Measurements from ENCODE around the gene KPNB1. TPM values are rescaled to one million over a fixed set of nuclear protein-coding genes. Genes with fewer than 3 reads are reported as not detected.

The KPNB1 gene
- total RNA-seq, 1 experiment from 2014 or later = 237 TPM

GRCh38 chr17:47728214-47728877, 78.6 kb downstream of the KPNB1 start:
- DNase-seq (ENCODE audit: low read depth) = no peak

DNA sequence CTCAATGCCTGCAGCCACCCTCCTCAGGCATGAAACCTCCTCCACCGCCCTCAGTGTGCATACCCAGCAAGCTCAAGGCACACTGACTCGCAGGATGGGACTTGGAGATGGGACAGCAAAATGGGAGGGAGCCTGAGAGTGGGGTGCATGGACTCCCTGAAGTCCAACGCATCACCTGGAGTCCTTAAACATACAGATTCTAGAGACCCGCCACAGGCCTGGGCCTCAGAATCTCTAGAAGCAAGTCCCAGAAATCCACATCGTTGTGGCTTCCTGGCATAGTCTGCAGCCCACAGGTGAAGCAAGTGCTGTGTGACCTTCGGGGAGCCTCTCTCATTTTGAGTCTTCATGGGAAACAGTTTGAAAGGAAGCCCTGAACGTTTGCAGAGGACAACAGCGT, 79.8 kb downstream of the KPNB1 start:
- no peak for DNase-seq (ENCODE audit: low read depth)

DNA sequence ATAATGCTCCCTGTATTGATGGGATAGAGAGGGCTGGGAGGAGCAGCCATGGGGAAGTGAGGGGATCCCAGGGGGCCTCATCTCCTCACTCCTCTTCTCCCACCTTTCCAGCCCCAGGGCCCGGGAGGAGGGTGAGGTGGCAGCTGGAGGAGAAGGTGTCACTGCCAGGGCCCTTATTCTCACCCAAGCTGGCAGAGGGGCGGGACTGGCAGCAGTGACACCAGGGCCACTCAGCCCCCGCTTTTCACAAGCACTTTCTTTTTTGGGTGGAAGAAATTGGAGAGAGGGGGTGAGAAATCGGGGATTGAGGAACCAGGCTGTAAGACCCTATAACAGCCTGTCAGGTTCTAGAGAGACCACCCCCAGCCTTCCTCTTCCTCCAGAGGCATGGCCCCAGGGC, 81.0 kb downstream of the KPNB1 start:
- DNase-seq (ENCODE audit: low read depth) = no peak

DNA sequence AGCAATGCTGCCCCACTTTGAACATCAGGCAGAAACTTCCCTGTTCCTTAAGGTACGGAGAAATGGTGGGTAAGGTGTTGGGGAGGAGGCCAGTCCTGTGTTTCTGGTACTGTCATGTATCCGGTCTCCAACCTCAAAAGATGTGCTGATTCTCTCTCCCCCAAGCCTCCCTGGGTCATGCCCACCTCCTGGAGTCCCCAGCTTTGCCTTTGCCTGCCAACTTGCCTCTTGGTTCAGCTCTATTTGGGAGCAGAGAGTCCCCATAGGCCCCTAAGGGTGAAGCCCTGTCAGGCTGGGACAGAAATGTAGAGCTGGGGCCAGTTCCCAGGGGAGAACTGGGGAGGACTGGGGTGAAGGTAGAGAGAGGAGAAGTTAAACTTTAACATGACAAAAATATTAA, 81.7 kb downstream of the KPNB1 start:
- no peak for DNase-seq (ENCODE audit: low read depth)

- DNase-seq (ENCODE audit: low read depth) = no peak
Observed at GRCh38 chr17:47732399-47733046, 82.8 kb downstream of the KPNB1 start.

DNA sequence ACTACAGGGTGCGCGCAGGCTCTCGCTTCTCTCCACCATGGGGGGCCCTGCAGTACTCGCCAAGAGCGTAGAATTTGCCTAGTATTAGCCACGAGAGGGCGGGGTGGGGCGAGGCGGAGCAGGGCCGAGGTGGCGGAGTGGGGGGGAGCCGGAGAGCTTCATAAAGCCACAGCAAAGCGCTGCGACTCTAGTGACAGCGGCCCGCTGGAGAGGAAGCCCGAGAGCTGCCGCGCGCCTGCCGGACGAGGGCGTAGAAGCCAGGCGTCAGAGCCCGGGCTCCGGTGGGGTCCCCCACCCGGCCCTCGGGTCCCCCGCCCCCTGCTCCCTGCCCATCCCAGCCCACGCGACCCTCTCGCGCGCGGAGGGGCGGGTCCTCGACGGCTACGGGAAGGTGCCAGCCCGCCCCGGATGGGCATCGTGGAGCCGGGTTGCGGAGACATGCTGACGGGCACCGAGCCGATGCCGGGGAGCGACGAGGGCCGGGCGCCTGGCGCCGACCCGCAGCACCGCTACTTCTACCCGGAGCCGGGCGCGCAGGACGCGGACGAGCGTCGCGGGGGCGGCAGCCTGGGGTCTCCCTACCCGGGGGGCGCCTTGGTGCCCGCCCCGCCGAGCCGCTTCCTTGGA, 83.4 kb downstream of the KPNB1 start, which contains the start of gene TBX21:
TBX21 (plus strand) TSS at position 190 of the 627 bp plus-strand sequence; CDS start at position 409, 219 bp downstream.
- peak; percentile 26 for DNase-seq (ENCODE audit: low read depth)

DNA sequence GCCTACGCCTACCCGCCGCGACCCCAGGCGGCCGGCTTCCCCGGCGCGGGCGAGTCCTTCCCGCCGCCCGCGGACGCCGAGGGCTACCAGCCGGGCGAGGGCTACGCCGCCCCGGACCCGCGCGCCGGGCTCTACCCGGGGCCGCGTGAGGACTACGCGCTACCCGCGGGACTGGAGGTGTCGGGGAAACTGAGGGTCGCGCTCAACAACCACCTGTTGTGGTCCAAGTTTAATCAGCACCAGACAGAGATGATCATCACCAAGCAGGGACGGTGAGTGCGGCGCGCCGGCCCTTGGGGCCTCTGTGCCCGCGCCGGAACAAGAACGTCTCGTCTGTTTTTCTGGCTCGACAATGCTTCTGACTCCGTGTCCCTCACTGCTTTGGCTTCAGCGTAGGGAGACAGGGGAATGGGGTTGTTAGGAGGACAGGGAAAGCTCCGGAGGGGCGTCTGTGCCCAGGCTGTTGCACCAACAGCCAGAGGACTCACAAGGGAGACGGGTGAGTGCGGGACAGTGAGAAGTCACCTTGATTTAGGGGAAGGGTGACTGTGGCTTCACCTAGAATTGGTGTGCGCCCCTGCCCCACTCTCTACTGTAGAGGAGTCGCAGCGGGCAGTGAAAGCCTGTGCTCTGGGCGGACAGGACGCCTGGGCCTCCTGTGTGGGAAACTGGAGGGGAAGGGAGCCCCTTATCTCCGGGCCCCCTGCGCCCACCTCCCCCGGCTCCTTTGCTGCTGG, 84.1 kb downstream of the KPNB1 start:
- DNase-seq (ENCODE audit: low read depth) = no peak

DNA sequence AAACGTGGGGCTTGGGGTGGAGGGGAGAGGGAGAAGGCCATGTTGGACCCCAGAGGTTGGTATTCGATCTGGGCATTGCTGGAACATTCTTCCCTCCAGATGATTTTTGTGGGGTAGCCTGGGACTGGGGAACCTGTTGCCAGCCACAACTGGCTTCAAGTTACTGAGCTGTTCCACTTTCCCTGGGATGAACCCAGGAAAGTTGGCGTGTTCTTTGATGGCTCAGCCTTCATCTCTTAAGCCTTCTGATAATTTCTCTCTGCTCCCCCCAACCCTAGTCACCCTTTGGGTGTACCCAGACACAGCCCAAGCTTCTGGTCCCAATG, 85.4 kb downstream of the KPNB1 start:
- no peak for DNase-seq (ENCODE audit: low read depth)

Other genes with a start within 250 kb of the KPNB1 start
- 29.1 and 36.6 TPM in 2 replicates for gene NPEPPS, start 118.8 kb upstream of the KPNB1 start, total RNA-seq (2014; rRNA removed; shearing (Covaris generic))
- gene TBKBP1, start 44.2 kb downstream of the KPNB1 start, total RNA-seq (2014; rRNA removed; shearing (Covaris generic)) = 0.48 and 1.3 TPM in 2 replicates
- gene TBX21, start 83.3 kb downstream of the KPNB1 start, total RNA-seq (2014; rRNA removed; shearing (Covaris generic)) = not detected in 2 replicates
- 2.6 and 3.4 TPM in 2 replicates for gene OSBPL7, start 171.9 kb downstream of the KPNB1 start, total RNA-seq (2014; rRNA removed; shearing (Covaris generic))
- gene MRPL10, start 181.6 kb downstream of the KPNB1 start, total RNA-seq (2014; rRNA removed; shearing (Covaris generic)) = 30.4 and 35.8 TPM in 2 replicates
- 0.10 TPM in 1 of 2 replicates, not detected in the other for gene LRRC46, start 181.8 kb downstream of the KPNB1 start, total RNA-seq (2014; rRNA removed; shearing (Covaris generic))
- gene SCRN2, start 191.4 kb downstream of the KPNB1 start, total RNA-seq (2014; rRNA removed; shearing (Covaris generic)) = 17.8 and 18.4 TPM in 2 replicates
- not detected in 2 replicates for gene SP6, start 201.2 kb downstream of the KPNB1 start, total RNA-seq (2014; rRNA removed; shearing (Covaris generic))
- 0.98 and 1.6 TPM in 2 replicates for gene SP2, start 246.3 kb downstream of the KPNB1 start, total RNA-seq (2014; rRNA removed; shearing (Covaris generic))

Data from RPMI7951 (cell line).